GM21717 (cell line): ENCODE data around the gene COL23A1.

Experiments
- ATAC-seq: cut with Tn5 transposase; IDR thresholded peaks from one replicate; pipeline ENCODE4 v1.9.1; 2021; ENCODE audit warnings: mild to moderate bottlenecking, moderate library complexity; ENCODE audit not compliant: unreplicated experiment

The COL23A1 gene

DNA sequence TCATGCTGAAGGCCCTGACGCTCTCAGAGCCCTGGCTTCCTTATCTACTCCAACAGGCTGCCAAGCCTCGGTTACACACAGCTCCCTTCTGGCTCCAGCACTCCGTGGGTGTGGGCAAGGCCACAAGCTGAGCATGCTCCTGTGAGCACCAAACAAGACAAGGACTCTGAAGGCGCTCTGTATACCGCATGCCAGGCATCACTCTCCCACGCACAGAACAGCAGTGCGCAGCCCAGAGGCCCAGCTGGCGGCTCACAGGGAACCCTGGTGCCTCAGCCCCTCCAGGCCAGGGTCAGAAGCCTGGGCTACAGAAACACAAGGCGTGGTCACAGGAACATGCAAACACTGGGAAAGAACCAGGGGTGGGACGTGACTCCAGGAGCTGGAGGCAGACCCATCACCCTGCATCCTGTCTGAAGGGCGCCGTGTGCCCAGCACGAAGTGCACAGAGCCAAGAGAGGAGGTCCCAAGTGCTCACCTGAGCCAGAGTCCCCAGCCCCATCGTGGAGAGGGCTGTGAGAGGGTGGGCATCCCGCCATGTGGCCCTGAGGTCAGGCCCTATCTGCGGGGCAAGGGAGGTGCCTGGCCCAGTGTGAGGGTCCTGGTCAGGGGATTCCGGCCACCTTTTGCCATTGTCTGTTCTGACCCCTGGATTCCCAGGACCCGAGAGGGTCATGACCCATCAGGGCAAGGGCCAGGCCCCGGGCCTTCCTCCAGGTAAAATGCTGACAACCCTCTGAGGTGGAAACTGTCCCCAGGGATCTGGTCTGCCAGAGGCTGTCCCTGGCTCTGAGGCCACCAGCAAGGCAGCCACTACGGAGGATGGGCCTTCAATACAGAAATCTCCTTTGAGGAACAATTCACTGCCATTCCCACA, 54.7 kb downstream of the COL23A1 start:
- ATAC-seq: no peak

DNA sequence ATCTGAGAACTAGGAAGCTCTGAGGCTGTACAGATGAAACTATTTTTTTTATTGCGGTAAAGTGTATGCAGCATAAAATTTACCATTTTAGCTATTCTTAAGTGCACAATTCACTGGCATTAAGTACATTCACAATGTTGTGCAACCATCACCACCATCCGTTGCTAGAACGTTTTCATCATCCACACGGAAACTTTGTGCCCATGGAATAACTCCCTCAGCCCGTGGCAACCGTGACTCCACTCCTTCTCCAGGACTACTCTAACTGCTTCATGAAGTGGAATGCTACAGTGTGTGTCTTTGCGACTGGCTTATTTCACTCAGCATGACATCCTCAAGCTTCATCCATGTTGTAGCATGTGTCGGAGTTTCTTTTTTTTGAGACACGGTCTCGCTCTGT, 57.1 kb downstream of the COL23A1 start:
- ATAC-seq: no peak

DNA sequence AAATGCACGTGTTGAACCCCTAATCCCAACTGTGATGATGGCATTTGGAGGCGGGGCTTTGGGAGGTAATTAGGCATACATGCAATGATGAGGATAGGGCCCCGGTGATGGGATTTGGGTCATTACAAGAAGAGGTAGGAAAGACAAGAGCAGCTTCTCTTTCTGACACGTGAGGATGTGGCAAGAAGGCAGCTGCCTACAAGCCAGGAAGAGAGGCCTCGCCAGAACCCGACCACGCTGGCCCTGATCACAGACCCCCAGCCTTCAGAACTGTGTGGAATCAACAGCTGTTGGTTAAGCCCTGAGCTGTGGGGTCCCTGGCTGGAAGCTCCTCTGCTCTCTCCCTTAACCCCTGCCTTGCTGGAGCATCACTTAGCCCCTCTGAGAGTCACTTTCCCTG, 57.5 kb downstream of the COL23A1 start:
- no peak for ATAC-seq

DNA sequence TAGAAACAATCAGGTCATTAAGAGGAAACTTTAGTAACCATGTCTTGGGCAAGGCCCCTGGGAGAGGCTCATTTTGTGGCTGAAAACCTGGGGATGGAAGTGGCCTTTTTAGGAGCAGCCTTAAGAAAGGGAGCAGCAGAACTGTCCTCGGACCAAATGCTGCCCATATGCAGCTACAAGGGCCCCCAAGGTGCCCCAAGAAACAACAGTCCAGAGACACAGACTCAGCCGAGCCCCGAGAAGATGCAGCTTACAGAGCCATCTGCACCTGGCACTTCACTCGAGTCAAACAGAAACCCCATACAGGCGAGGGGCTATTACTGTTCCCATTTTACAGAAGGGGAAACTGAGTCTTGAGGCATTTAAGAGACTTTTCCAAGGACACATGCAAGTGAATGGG, 58.0 kb downstream of the COL23A1 start:
- ATAC-seq: no peak

DNA sequence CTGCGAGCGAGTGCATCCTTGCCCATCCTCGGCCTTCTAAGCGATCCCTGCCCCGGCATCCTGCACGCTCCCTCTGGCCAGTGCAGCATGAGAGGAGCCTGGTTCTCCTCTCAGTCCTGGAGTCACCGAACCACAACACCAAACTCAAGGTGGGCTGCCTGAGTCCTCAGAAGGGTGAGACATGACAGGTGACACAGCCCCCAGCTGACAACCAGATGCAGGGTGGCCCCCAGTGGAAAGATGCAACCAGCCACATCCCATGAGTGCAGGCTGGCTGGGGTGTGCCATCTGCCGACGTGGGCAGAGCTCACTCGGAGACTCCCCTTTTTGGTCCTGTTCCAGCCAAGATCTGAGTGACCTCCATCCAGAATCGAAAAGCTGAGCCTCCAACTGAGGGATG, 58.4 kb downstream of the COL23A1 start:
- no peak for ATAC-seq

DNA sequence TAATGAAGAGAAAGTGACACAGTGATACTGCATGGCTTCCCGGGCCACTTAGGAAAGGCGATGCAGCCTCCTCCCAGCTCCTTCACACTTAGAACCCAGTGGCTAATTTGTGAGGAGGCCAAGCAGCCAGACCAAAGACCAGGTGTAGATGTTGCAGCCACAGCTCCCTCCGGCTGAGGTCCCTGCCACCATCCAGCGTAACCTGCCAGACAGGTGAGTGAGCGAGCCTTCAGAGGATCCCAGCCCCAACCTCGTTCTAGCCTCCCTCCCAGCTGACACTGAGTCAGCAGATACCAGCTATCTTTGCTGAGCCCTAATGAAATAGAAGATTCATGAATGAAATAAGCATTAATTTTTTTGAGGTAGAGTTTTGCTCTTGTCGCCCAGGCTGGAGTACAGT, 59.7 kb downstream of the COL23A1 start:
- ATAC-seq: no peak

DNA sequence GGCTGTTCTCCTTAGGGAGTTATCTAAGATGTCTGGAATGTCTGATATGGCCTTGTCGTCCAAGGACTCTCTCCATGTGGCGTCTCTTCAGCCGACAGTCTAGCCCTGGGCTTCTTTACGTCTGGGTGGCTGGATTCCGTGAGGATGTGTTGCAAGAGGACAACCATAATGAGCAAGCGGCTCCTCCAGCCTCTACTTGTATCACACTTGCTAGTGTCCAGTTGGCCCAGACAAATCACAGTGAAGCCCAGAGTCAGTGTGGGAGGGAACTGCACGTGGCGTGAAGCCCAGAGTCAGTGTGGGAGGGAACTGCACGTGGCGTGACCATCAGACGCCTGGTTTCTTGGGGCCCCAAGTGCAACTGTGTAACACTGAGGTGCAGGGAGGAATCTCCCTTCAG, 61.1 kb downstream of the COL23A1 start:
- no peak for ATAC-seq

DNA sequence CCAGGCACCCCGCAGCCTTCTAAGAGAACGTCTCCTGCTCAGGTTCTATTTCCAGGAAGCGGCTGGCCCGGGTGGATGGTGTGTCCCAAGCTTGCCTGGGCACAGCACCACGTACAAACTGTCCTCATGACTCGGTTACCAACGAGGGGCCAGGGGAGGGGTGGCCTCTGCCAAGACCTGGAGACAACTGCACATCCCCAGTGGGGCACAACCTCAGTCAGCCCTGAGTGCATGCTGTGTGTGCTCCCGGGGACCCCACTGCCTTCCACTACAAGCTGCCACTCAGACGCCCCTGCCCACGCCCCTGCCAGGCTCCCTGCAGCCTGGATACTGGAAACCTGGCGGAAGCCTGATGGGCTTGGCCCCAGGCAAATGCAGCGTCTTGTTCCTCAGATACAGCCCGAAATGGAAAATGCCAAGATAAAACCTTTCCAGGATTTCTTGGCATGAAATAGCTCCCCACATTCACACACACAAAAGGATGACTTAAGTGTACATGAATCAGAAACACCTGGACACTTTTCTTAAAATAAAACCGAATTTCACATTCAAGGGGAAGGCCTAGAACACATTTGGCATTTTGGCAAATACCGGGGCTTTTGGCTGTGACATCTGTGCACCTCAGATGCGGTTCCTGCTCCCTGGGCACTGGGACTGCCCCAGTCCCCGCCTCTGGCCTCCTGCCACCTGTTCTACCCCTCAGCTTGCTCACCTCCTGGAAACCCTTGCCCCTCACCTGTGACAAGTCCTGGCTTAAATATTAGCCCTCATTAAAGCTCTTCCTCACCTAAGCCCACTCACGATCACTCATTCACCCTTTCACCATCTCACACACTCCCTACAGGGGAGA, 62.5 kb downstream of the COL23A1 start:
- no peak for ATAC-seq

DNA sequence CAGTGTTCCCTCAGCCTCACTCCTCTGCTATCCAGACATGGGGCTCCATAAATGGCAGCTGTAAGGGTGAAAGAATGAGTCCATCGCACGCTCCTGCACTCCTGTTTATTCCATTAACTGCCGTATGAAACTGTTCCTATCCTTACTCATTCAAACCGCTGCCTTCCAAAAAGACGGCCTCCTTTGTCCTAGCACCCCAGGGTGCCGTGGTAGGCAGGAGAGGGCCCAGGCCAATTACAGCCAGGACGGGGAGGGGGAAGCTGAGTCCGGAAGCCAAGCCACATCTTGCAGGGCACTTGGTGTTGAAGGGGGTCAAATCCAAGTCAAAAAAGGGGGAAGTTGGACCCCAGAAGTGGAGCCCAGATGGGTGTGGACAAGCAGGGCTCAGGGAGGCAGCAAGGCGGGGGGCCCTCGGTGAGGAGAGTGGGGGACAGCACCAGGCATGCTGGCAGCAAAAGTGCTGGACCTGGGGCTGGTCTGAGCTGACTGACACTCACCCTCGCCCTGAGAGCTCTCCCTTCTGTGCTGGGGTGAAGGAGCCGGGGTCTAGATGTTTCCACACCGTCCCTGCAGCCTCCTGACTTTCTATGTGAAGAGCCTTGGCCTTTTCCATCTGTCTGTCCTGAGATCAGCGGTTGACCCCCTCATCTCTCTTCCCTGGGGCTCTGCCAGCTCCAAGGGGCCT, 63.3 kb downstream of the COL23A1 start:
- no peak for ATAC-seq

DNA sequence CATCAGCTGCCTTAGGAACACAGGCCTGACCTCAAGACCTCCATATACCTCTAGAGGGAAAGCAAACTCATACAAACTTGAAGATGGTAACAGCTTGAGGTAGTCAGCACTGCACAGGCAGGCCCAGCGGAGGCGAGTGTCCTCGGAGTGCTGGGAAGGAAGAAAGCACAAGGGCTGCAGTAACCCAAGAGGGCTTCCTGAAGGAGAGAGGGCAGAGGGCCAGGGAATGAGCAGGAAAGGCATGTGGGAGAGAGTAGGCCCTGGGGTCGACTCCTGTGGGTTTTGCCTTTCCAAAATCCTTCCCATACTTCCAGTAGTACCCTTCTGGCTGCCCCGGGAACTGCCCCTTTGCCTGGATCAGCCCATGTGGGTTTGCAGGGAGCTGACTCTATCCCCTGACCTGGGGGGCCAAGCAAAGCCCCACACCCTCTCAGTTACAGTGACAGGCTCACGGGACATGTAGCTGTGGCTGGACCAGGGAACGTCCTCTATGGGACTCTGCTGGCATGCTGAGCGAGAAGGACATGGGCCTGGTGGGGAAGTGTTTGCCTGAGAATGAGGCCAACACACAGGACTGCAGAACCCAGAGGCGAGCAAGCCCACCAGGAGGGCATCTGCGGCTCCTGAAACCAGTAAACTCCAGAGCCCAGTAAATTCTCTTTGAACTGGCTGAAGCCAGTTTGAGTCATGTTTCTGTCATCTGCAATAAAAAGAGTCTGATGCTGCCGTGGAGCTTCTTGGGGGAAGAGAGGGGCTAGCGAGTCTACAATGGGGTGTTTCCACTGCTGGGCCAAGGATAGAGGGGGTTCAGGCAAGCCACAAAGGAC, 64.1 kb downstream of the COL23A1 start:
- ATAC-seq: no peak

DNA sequence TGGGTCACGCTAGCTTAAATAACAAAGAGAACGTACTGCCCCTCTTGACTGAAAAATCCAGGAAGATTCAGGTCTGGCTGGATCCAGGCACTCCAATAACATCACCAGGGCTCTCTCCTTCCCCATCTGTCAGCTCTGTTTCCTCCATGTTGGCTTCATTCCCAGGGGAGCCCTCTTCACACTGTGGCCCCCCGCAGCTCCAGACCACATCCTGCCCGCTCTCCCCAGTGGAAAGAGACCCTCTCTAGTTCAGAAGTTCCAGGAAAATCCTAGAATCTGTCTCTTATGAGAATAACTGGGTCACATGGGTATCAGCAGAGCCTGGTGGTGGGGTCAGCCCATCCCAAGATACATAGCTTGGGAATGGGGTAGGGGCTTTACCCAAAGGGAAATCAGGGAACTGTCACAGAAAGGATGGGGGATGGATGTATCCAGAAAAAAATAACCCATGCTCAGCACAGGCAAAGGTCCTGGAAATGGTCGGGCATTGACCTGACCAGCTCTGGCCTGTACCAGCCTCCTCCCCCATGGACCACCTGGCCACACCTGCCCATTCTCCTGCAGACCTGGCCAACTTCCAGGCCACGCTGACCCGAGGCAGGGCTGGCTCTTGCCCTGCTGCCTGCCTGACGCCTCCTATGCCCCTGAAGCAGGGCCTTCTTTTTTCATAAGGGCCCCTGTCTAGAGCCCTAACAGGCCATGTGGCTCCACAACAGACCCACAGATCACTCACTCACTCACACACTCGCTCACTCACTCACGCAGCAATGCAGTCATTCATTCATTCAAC, 65.9 kb downstream of the COL23A1 start:
- ATAC-seq: no peak

DNA sequence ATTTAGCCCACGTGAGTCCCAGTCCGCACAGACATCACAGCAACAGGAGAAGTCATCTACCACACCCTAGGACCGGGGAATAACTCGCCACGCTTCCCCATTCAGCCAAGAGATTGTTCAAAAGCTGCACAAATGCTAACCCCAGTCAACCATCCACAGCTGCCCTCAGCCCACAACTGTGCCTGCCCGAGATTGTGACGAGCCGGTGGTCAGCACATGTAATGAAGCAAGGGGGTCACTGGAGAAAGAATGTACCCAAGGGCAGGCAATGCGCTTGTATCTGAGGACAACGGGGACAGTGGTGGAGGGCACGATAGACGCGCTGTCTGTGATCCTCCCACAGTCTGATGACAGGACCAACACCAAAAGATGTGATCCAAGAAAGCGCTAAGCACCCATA, 67.8 kb downstream of the COL23A1 start:
- no peak for ATAC-seq

DNA sequence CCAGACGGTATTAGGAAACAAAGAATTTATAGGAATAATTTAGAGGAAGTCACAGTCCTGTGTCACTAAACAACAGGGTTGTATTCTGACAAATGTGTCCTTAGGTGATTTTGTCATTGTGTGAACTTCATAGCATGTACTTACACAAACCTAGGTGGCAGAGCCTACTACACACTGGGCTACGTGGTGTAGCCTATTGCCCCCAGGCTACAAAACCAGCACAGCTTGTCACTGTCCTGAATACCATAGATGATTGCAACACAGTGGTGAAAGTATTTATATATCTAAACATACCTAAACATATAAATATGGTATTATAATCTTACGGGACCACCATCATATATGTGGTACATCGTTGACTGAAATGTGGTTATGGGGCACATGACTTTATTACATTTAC, 69.3 kb downstream of the COL23A1 start:
- no peak for ATAC-seq

DNA sequence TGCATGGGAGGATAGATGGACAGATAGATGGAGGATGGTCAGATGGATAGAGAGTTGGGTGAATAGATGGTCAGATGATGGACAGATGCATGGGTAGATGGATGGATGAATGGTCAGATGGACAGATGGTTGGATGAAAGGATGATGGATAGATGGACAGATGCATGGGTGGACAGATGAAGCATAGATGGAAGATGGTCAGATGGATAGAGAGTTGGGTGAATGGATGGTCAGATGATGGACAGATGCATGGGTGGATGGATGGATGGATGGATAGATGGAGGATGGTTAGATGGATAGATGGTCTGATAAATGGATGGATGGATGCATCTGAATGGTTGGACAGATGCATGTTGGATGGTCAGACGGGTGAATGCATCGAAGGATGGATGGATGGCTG, 70.4 kb downstream of the COL23A1 start:
- ATAC-seq: no peak

DNA sequence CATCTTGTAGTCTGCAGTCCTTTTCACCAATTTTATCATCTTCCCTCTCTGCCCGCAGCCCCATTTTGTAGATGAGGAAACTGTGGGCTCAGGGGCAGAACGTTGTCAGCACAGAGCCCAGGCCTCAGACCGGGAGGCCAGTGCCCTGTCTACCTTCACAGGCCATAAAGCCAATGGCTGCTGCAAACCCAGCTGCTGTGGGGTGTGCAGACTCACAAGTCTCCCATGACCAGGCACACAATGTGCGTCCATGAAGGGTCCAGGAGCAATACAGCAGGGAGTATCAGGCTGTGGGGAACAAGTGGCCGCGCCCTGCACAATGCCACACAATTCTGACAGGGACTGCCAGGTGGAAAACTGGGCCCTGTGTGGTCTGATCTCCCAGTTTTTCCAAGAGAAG, 71.0 kb downstream of the COL23A1 start:
- ATAC-seq: no peak

DNA sequence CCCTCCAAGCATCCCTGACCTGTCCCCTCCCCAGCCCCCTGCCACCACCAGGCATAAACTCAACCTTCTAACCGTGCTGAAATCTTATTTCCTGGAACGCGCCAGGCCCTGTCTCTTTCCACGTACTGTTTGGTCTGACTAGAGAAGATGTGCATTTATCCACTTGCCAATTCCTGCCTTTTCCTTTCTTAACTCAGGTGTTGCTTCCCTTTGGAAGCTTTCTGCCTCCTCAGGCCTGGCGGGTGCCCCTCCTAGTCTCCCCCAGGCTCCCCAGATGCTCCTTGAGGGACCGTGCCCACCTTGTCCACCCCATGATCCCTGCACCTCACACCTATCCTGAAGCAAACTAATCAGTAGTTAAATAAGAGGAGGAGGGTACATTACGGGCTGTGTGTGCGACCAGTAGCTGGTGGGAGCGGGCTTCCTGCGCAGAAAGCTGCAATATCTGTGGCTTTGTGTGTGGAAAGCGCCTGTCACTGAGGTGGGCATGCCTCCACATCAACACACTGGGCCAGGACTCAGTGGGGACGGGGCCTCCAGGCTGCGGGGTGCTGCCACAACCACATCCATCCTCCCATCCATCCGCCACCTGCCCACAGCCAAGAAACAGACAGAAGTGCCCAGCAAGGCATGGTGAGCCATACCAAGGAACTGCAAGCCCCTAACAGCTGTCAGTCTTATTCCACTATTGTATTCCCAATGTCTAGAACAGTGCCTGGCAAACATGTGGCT, 73.5 kb downstream of the COL23A1 start:
- no peak for ATAC-seq

DNA sequence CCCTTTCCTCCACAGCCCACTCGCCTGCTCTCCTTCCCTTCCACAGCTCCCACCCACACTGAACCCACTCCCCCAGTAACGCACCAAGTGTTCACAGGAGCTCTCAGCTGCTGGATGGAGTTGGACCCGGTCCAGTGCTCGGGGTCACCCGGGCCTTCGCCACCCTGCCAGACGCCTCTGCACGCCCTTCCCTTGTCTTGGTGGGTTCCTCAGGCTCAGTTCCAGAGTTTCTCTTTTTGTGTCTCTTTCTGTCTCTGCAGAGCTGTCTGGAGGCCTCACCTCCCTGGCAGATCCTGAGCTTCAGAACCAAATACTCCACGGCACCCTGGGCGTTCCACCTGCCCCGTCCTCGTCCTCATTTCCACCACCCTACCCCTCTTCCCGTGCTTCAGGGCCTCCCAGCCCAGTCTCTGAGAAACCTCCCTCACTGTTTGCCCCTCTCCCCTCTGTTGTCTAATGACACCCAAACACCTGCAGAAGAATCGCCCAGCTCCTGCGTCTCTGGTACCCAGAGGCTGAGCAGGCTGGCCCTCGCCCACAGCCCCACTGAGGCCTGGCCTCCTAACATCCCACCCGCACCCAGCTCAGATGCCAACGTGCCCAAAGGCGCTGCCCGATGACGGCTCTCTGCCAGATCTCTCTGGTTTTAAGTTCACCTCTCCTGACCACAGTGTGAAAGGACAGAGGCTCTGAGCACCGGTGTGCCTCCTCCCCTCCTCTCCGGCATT, 74.3 kb downstream of the COL23A1 start:
- no peak for ATAC-seq

DNA sequence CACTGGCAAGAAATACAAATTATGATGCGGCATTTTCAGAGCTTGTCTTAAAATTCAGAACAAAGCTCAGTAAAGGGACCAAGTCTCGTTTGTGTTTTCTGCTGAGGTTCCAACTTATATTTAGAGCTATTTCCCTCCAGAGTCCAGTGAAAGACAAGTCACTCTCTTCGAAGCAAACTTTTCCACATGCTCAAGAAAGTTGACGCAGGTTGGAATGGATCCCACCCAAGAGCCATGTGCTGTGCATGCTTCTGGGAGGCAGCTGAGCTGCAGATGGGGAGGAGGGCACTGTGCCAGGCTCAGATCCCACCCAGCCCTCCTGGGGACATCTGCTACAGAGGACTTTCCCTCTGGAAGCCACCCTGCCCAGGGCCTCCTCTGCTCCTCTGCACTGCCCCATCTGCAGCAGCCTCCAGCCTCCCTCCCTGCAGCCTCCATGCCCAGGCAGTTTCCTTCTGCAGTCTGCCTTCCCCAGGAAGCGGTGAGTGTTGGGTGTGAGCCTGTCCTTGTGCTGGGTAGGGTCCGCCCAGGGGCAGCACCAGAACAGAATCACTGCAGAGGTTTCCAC, 75.3 kb downstream of the COL23A1 start:
- no peak for ATAC-seq
